WTC11 (cell line): ENCODE results near the gene YARS2. TPM values are rescaled to one million over a fixed set of nuclear protein-coding genes. Genes with fewer than 3 reads are reported as not detected.

Experiments used
- ATAC-seq: fragments of 200-7000 bp; cut with Tn5 transposase; 2 replicates; pipeline ENCODE4 v1.10.0; 2021; ENCODE audit warnings: mild to moderate bottlenecking, moderate library complexity
- CTCF ChIA-PET: fragments of 300-600 bp; sonication (Branson Sonifier 250); formaldehyde crosslinking; loops from one replicate; lab custom pipeline; 2021; ENCODE audit warnings: antibody characterized with exemption; lab: Charles Lee
- POLR2A ChIA-PET: fragments of 350-600 bp; sonication (Branson Sonifier 250); formaldehyde crosslinking; loops from one replicate; lab custom pipeline; 2021; ENCODE audit warnings: antibody characterized with exemption; lab: Charles Lee
- DNase-seq: peaks from one replicate; pipeline ENCODE4 v3.0.0; 2021; ENCODE audit warnings: low spot score
- H3K27ac Mint-ChIP-seq: 2 replicates; pipeline ENCODE4 v1.8.0; 2021; ENCODE audit warnings: mixed read lengths
- H3K27me3 Mint-ChIP-seq: 2 replicates; pipeline ENCODE4 v1.8.0; 2021; ENCODE audit warnings: low read depth, mild to moderate bottlenecking, moderate library complexity, mixed read lengths
- H3K36me3 Mint-ChIP-seq: 2 replicates; pipeline ENCODE4 v1.8.0; 2021; ENCODE audit warnings: mixed read lengths
- H3K4me1 Mint-ChIP-seq: 2 replicates; pipeline ENCODE4 v1.8.0; 2022; ENCODE audit warnings: mixed read lengths
- H3K4me3 Mint-ChIP-seq: 2 replicates; pipeline ENCODE4 v1.8.0; 2021; ENCODE audit warnings: mild to moderate bottlenecking, moderate library complexity, mixed read lengths
- H3K9me3 Mint-ChIP-seq: 2 replicates; pipeline ENCODE4 v1.8.0; 2021; ENCODE audit warnings: mixed read lengths
- ARID4B ChIP-seq: sonication (generic); formaldehyde crosslinking; IDR thresholded peaks from 2 replicates; pipeline ENCODE4 v1.8.0; 2023; ENCODE audit warnings: missing genetic modification reagents, mild to moderate bottlenecking, borderline replicate concordance
- ATF1 ChIP-seq: sonication (generic); formaldehyde crosslinking; IDR thresholded peaks from 2 replicates; pipeline ENCODE4 v1.8.1; 2023; ENCODE audit warnings: mild to moderate bottlenecking, moderate library complexity, missing genetic modification reagents
- EMX1 ChIP-seq: fragments of 250-450 bp; sonication (Bioruptor Pico); IDR thresholded peaks from 2 replicates; pipeline ENCODE4 v1.8.0; 2021; ENCODE audit warnings: mild to moderate bottlenecking
- FOXP1 ChIP-seq: sonication (generic); formaldehyde crosslinking; IDR thresholded peaks from 2 replicates; pipeline ENCODE4 v1.8.0; 2022; ENCODE audit warnings: missing genetic modification reagents, mild to moderate bottlenecking, moderate library complexity, borderline replicate concordance
- GTF2I ChIP-seq: fragments of 250-450 bp; sonication (Bioruptor Pico); conservative IDR thresholded peaks from 2 replicates; pipeline ENCODE4 v1.4.0; 2021; ENCODE audit warnings: mild to moderate bottlenecking
- PRRX2 ChIP-seq: fragments of 250-450 bp; sonication (Bioruptor Pico); IDR thresholded peaks from 2 replicates; pipeline ENCODE4 v1.8.0; 2021; ENCODE audit warnings: mild to moderate bottlenecking
- RELA ChIP-seq: sonication (generic); formaldehyde crosslinking; IDR thresholded peaks from 2 replicates; pipeline ENCODE4 v1.8.1; 2022; ENCODE audit warnings: missing genetic modification reagents, mild to moderate bottlenecking, borderline replicate concordance
- SP1 ChIP-seq: sonication (generic); formaldehyde crosslinking; conservative IDR thresholded peaks from 2 replicates; pipeline ENCODE4 v1.8.1; 2022; ENCODE audit warnings: missing genetic modification reagents
- TEAD4 ChIP-seq: sonication (generic); formaldehyde crosslinking; IDR thresholded peaks from 2 replicates; pipeline ENCODE4 v1.8.0; 2022; ENCODE audit warnings: mild to moderate bottlenecking, missing genetic modification reagents
- ZNF121 ChIP-seq: sonication (generic); formaldehyde crosslinking; IDR thresholded peaks from 2 replicates; pipeline ENCODE4 v1.8.0; 2023; ENCODE audit warnings: missing genetic modification reagents
- ZNF396 ChIP-seq: fragments of 250-450 bp; sonication (Bioruptor Pico); IDR thresholded peaks from 2 replicates; pipeline ENCODE4 v1.8.0; 2021; ENCODE audit warnings: mild to moderate bottlenecking, moderate library complexity, borderline replicate concordance
- ZNF512 ChIP-seq: sonication (generic); formaldehyde crosslinking; IDR thresholded peaks from 2 replicates; pipeline ENCODE4 v1.8.1; 2022; ENCODE audit warnings: missing genetic modification reagents, borderline replicate concordance
- ZNF671 ChIP-seq: fragments of 250-450 bp; sonication (Bioruptor Pico); IDR thresholded peaks from 2 replicates; pipeline ENCODE4 v1.8.0; 2021; ENCODE audit warnings: mild to moderate bottlenecking
- total RNA-seq: library from RNA; stranded (reverse); gene quantifications from 3 replicates; pipeline ENCODE4 v1.2.3, GENCODE V29; 2021
- TF ChIP-seq, protein P1 (sequence below): fragments of 250-450 bp; sonication (Bioruptor Pico); IDR thresholded peaks from 2 replicates; pipeline ENCODE4 v1.9.0; 2021; ENCODE audit warnings: mild to moderate bottlenecking, borderline replicate concordance
- TF ChIP-seq, protein P2 (sequence below): sonication (generic); formaldehyde crosslinking; IDR thresholded peaks from 2 replicates; pipeline ENCODE4 v1.8.0; 2022; ENCODE audit warnings: mild to moderate bottlenecking, missing genetic modification reagents
- TF ChIP-seq, protein P3 (sequence below): sonication (generic); formaldehyde crosslinking; conservative IDR thresholded peaks from 2 replicates; pipeline ENCODE4 v1.8.1; 2022; ENCODE audit warnings: mild to moderate bottlenecking, missing genetic modification reagents
- TF ChIP-seq, protein P4 (sequence below): sonication (generic); formaldehyde crosslinking; IDR thresholded peaks from 2 replicates; pipeline ENCODE4 v1.8.1; 2023; ENCODE audit warnings: mild to moderate bottlenecking, missing genetic modification reagents

The YARS2 gene
- total RNA-seq, 1 experiment from 2014 or later: 41.4 TPM

DNA sequence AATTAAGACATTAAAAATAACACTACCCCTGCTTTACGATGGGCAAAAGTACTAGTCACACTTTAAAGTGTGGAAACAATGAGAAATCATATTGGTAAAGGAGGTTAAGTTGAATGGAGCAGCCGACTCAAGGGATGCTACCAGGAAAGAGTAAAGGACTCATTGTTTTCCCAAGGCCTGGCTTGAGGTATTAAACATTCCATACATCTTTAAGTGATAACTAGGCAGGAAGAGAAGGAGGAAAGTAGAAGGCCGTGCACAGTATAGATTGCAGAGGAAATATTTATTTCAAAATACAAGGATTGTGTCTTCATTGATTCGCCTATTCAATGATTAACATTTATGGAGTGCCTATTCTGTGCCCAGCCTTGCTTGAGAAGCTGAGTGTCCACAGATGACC is 20.6 kb upstream of the YARS2 start (continued):
- TF ChIP-seq, protein P1, sequence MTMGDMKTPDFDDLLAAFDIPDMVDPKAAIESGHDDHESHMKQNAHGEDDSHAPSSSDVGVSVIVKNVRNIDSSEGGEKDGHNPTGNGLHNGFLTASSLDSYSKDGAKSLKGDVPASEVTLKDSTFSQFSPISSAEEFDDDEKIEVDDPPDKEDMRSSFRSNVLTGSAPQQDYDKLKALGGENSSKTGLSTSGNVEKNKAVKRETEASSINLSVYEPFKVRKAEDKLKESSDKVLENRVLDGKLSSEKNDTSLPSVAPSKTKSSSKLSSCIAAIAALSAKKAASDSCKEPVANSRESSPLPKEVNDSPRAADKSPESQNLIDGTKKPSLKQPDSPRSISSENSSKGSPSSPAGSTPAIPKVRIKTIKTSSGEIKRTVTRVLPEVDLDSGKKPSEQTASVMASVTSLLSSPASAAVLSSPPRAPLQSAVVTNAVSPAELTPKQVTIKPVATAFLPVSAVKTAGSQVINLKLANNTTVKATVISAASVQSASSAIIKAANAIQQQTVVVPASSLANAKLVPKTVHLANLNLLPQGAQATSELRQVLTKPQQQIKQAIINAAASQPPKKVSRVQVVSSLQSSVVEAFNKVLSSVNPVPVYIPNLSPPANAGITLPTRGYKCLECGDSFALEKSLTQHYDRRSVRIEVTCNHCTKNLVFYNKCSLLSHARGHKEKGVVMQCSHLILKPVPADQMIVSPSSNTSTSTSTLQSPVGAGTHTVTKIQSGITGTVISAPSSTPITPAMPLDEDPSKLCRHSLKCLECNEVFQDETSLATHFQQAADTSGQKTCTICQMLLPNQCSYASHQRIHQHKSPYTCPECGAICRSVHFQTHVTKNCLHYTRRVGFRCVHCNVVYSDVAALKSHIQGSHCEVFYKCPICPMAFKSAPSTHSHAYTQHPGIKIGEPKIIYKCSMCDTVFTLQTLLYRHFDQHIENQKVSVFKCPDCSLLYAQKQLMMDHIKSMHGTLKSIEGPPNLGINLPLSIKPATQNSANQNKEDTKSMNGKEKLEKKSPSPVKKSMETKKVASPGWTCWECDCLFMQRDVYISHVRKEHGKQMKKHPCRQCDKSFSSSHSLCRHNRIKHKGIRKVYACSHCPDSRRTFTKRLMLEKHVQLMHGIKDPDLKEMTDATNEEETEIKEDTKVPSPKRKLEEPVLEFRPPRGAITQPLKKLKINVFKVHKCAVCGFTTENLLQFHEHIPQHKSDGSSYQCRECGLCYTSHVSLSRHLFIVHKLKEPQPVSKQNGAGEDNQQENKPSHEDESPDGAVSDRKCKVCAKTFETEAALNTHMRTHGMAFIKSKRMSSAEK (CRISPR knock-in tag): no peak
- no peak for TF ChIP-seq ZNF121 (CRISPR knock-in tag)
- TF ChIP-seq ATF1 (CRISPR knock-in tag): no peak
- no peak for TF ChIP-seq RELA (CRISPR knock-in tag)
- TF ChIP-seq, protein P2, sequence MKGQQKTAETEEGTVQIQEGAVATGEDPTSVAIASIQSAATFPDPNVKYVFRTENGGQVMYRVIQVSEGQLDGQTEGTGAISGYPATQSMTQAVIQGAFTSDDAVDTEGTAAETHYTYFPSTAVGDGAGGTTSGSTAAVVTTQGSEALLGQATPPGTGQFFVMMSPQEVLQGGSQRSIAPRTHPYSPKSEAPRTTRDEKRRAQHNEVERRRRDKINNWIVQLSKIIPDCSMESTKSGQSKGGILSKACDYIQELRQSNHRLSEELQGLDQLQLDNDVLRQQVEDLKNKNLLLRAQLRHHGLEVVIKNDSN: no peak
- no peak for TF ChIP-seq SP1
- TF ChIP-seq GTF2I (CRISPR knock-in tag): no peak
- TF ChIP-seq EMX1 (CRISPR knock-in tag): no peak
- TF ChIP-seq ZNF671 (CRISPR knock-in tag): no peak
- TF ChIP-seq, protein P3, sequence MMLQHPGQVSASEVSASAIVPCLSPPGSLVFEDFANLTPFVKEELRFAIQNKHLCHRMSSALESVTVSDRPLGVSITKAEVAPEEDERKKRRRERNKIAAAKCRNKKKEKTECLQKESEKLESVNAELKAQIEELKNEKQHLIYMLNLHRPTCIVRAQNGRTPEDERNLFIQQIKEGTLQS: no peak
- no peak for TF ChIP-seq ARID4B (CRISPR knock-in tag)

DNA sequence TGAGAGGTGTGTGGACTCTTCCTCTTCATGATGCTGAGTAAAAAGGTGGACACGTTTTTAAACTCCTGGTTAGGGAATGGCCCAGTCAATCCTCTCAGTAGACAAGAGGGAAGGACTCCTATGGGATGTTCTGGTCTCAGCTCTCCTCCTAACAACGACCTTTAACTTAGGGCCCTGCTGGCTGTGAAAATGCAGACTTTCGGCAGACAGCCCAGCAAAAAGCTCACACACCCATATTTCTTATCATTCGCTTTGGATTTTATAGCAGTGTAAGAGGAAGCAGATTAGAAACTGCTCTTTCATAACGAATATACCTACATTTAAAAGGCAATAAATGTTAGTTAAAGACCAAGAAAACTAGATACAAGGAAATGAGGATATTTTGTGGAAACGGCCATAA is 18.0 kb upstream of the YARS2 start:
- CTCF ChIA-PET: interaction anchor here (1.8 to 1.9 kb wide), 2 partner anchors 18 to 145 kb away, joined by 5 to 7 read pairs; partner anchors contain the start of gene YARS2
- DNase-seq (no peak), ATAC-seq (no peak)
- Mint-ChIP-seq H3K36me3 (no peaks in the 10 kb centered on the region), H3K27ac (no peak overlapping the region), H3K4me1 (peaks cover 6% of the 10 kb centered on the region; the same call in 1 of the 2 replicates), H3K27me3 (no peaks in the 10 kb centered on the region), H3K9me3 (no peaks in the 10 kb centered on the region), H3K4me3 (no peak overlapping the region)
- POLR2A ChIA-PET: interaction anchor here (0.8 to 0.9 kb wide), 2 partner anchors 13 to 123 kb away, joined by 4 read pairs; partner anchors contain the start of gene PKP2
- TF ChIP-seq ZNF396 (CRISPR knock-in tag) (no peak), FOXP1 (CRISPR knock-in tag) (no peak), TEAD4 (no peak), PRRX2 (CRISPR knock-in tag) (no peak), ZNF512 (no peak)
- TF ChIP-seq, protein P4, sequence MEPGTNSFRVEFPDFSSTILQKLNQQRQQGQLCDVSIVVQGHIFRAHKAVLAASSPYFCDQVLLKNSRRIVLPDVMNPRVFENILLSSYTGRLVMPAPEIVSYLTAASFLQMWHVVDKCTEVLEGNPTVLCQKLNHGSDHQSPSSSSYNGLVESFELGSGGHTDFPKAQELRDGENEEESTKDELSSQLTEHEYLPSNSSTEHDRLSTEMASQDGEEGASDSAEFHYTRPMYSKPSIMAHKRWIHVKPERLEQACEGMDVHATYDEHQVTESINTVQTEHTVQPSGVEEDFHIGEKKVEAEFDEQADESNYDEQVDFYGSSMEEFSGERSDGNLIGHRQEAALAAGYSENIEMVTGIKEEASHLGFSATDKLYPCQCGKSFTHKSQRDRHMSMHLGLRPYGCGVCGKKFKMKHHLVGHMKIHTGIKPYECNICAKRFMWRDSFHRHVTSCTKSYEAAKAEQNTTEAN (CRISPR knock-in tag): no peak
